ENCODE results near the gene TMEM167B. TPM values are rescaled to one million over a fixed set of nuclear protein-coding genes. Genes with fewer than 3 reads are reported as not detected.
"Not testable (repeated sequence)": the region's sequence is repeated elsewhere in the genome, so short reads cannot be mapped to it uniquely, and the experiment has no call there.

TMEM167B gene
- total and polyA plus RNA-seq, 2 of the 4 experiments (the other 2 are of a cell fraction) = 21.6 to 32.1 TPM

- no peak overlapping the region for H3K4ac ChIP-seq (ENCODE audit: low read depth, low read length)
- POLR2A ChIA-PET (ENCODE audit: unreplicated experiment) = no interaction called here
- ATAC-seq (ENCODE audit: low read depth) (no peak), DNase-seq (no peak)
- in situ Hi-C loops (cut with MboI; ENCODE audit: low sequenced_read_pairs) = no loop called here
- no peaks in the 10 kb centered on the region for H3K4me1 ChIP-seq (ENCODE audit: control insufficient read depth, insufficient read depth, low read length)
- CTCF ChIA-PET = no interaction called here
- H4K20me1 ChIP-seq (ENCODE audit: insufficient read depth, low read length) = no peaks in the 10 kb centered on the region
- no peak overlapping the region for H3K4me3 ChIP-seq (ENCODE audit: insufficient read depth, low read depth, low read length)
- H4K91ac ChIP-seq (ENCODE audit: insufficient read depth, low read depth, low read length) = no peak overlapping the region
- H3K79me1 ChIP-seq (ENCODE audit: low read depth in 1 of 2, low read length in 2 of 2) = no peaks in the 10 kb centered on the region
- H3K36me3 ChIP-seq (ENCODE audit: control insufficient read depth, insufficient read depth, low read length) = no peaks in the 10 kb centered on the region
- H2BK15ac ChIP-seq (ENCODE audit: low read depth, low read length) = no peak overlapping the region
- no peak overlapping the region for H2AK9ac ChIP-seq (replicated peaks; ENCODE audit: low read depth, low read length, poor library complexity)
- dilution Hi-C loops (cut with HindIII; ENCODE audit: low sequenced_read_pairs, unreplicated experiment) = no loop called here
- no peak overlapping the region for H2BK20ac ChIP-seq (ENCODE audit: low read depth, low read length)
- 87% methylated on average over 3 of the region's 5 CpGs; no CpG with 5 or more reads in 1 of the 2 experiments for WGBS, 2 experiments (ENCODE audit: extremely low coverage in 2 of 2, insufficient read length in 1 of 2)
- intact Hi-C loops (cut with micrococcal nuclease) = no loop called here
- no peak overlapping the region for H3K14ac ChIP-seq (replicated peaks; ENCODE audit: low read depth, low read length)
- no peaks in the 10 kb centered on the region for H3K9me3 ChIP-seq (ENCODE audit: control insufficient read depth, insufficient read depth, low read length)
- no peak overlapping the region for H4K5ac ChIP-seq (ENCODE audit: low read depth, low read length)
- H3K9ac ChIP-seq (ENCODE audit: low read depth, low read length) = no peak overlapping the region
- H3K4me2 ChIP-seq (ENCODE audit: low read depth, low read length) = no peak overlapping the region
- no peaks in the 10 kb centered on the region for H3K9me1 ChIP-seq (ENCODE audit: insufficient read depth, low read length)
- no peak overlapping the region for H2BK5ac ChIP-seq (ENCODE audit: low read depth, low read length, poor library complexity, severe bottlenecking)
- no peak overlapping the region for H3K56ac ChIP-seq (ENCODE audit: extremely low read depth, insufficient read depth, low read length)
- no peak overlapping the region for H3K18ac ChIP-seq (ENCODE audit: low read depth, low read length)
- no peaks in the 10 kb centered on the region for H3K27me3 ChIP-seq (ENCODE audit: control insufficient read depth, insufficient read depth, low read length)
- H3K27ac ChIP-seq (ENCODE audit: insufficient read depth, low read length) = no peak overlapping the region
- BruUV-seq (replicated peaks) = no TSS peak
- no peak overlapping the region for H3K23ac ChIP-seq (ENCODE audit: low read depth, low read length)
- no peak overlapping the region for H2AK5ac ChIP-seq (ENCODE audit: low read depth, low read length)
- H4K8ac ChIP-seq (ENCODE audit: low read depth in 2 of 2, low read length in 2 of 2) = no peak overlapping the region
- H2BK120ac ChIP-seq (ENCODE audit: low read depth, low read length) = no peak overlapping the region
- TF ChIP-seq MAFK (IDR thresholded peaks at IDR 0.05; ENCODE audit: low read depth, low read length) (no peak), RFX5 (IDR thresholded peaks at IDR 0.05; ENCODE audit: low read depth, low read length) (no peak), CEBPB (IDR thresholded peaks at IDR 0.05; ENCODE audit: low read depth, low read length) (no peak)
- no peak overlapping the region for H2AFZ ChIP-seq (replicated peaks; ENCODE audit: low read length, poor library complexity)
Measured at GRCh38 chr1:109142260-109142659, 51.7 kb downstream of the TMEM167B start.

DNA sequence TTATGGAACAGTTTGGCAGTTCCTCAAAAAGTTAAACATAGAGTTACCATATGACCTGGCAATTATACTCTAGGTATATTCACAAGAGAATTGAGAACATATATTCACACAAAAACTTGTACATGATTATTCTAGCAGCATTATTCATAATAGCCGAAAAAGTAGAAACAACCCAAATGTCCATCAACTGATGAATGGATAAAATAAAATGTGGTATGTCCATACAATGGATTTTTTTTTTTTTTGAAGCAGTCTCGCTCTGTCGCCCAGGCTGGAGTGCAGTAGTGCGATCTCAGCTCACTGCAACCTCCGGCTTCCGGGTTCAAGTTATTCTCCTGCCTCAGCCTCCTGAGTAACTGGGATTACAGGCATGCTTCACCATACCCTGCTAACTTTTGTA lies 52.2 kb downstream of the TMEM167B start:
- H3K27me3 ChIP-seq (ENCODE audit: control insufficient read depth, insufficient read depth, low read length); H3K18ac ChIP-seq (ENCODE audit: low read depth, low read length); H2BK15ac ChIP-seq (ENCODE audit: low read depth, low read length); H4K8ac ChIP-seq (ENCODE audit: low read depth in 2 of 2, low read length in 2 of 2); H4K20me1 ChIP-seq (ENCODE audit: insufficient read depth, low read length); H4K5ac ChIP-seq (ENCODE audit: low read depth, low read length); CTCF ChIA-PET; H3K4me1 ChIP-seq (ENCODE audit: control insufficient read depth, insufficient read depth, low read length); H3K9me3 ChIP-seq (ENCODE audit: control insufficient read depth, insufficient read depth, low read length); H3K56ac ChIP-seq (ENCODE audit: extremely low read depth, insufficient read depth, low read length); DNase-seq; H2AK9ac ChIP-seq (replicated peaks; ENCODE audit: low read depth, low read length, poor library complexity); H3K4me2 ChIP-seq (ENCODE audit: low read depth, low read length); H2AK5ac ChIP-seq (ENCODE audit: low read depth, low read length); H3K4me3 ChIP-seq (ENCODE audit: insufficient read depth, low read depth, low read length); H3K36me3 ChIP-seq (ENCODE audit: control insufficient read depth, insufficient read depth, low read length); H2BK5ac ChIP-seq (ENCODE audit: low read depth, low read length, poor library complexity, severe bottlenecking); H4K91ac ChIP-seq (ENCODE audit: insufficient read depth, low read depth, low read length); H3K27ac ChIP-seq (ENCODE audit: insufficient read depth, low read length); POLR2A ChIA-PET (ENCODE audit: unreplicated experiment); H3K4ac ChIP-seq (ENCODE audit: low read depth, low read length); H3K23ac ChIP-seq (ENCODE audit: low read depth, low read length); BruUV-seq (replicated peaks); intact Hi-C loops (cut with micrococcal nuclease); H2AFZ ChIP-seq (replicated peaks; ENCODE audit: low read length, poor library complexity); H3K9ac ChIP-seq (ENCODE audit: low read depth, low read length); H3K79me1 ChIP-seq (ENCODE audit: low read depth in 1 of 2, low read length in 2 of 2); dilution Hi-C loops (cut with HindIII; ENCODE audit: low sequenced_read_pairs, unreplicated experiment); H3K9me1 ChIP-seq (ENCODE audit: insufficient read depth, low read length); in situ Hi-C loops (cut with MboI; ENCODE audit: low sequenced_read_pairs); H3K14ac ChIP-seq (replicated peaks; ENCODE audit: low read depth, low read length); ATAC-seq (ENCODE audit: low read depth); H2BK120ac ChIP-seq (ENCODE audit: low read depth, low read length); H2BK20ac ChIP-seq (ENCODE audit: low read depth, low read length): not testable (repeated sequence)
- WGBS, 2 experiments (ENCODE audit: extremely low coverage in 2 of 2, insufficient read length in 1 of 2) = no CpG with 5 or more reads among the region's 6 CpGs
